ENCODE measurements around the gene ARL4C.
A peak's percentile ranks its signal among the peaks of the same experiment; 100 is the strongest.

Gene ARL4C, protein sequence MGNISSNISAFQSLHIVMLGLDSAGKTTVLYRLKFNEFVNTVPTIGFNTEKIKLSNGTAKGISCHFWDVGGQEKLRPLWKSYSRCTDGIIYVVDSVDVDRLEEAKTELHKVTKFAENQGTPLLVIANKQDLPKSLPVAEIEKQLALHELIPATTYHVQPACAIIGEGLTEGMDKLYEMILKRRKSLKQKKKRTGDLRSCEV

DNA sequence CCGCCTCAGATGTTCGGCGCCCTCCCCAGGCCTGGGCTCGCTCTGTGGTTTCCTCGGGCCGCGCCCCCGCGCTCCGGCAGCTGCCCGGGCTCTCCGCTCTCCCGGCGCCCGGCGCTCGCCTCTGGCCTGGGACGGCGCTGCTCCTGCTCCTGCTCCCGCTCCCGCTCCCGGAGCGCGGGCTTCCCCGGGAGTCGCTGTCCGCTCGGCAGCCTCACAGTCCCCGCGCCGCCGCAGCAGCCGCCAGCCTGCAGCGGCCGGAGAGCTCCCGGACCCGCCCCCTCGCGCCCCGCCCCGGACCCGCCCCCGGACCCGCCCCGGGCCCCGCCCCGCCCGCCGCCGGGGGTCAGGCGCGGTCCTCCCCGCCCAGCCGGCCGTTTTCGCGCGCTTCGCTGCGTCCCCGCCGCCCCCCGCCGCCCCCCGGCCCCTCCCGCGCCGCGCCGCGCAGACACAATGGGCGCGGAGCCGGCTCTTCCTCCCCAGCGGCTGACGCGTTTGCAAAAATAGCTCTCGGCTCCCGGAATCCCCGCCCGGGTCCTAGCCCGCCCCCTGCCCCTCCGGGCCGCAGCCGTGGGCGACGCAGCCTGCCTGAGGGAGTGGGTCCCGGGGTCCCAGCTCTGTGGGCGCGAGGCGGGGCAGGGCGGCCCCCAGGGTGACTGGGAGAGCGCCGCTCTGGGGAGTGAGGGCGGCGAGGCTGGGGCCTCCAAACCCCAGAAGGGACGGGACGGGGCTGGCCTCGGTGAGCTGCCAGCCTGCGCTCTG lies at the start of gene ARL4C:
Gene ARL4C (minus strand): TSS at position 247 of the 759 bp plus-strand sequence. CDS start 495 bp downstream, outside the sequence.
- peak; percentile 74 to 80 for DNase-seq

DNA sequence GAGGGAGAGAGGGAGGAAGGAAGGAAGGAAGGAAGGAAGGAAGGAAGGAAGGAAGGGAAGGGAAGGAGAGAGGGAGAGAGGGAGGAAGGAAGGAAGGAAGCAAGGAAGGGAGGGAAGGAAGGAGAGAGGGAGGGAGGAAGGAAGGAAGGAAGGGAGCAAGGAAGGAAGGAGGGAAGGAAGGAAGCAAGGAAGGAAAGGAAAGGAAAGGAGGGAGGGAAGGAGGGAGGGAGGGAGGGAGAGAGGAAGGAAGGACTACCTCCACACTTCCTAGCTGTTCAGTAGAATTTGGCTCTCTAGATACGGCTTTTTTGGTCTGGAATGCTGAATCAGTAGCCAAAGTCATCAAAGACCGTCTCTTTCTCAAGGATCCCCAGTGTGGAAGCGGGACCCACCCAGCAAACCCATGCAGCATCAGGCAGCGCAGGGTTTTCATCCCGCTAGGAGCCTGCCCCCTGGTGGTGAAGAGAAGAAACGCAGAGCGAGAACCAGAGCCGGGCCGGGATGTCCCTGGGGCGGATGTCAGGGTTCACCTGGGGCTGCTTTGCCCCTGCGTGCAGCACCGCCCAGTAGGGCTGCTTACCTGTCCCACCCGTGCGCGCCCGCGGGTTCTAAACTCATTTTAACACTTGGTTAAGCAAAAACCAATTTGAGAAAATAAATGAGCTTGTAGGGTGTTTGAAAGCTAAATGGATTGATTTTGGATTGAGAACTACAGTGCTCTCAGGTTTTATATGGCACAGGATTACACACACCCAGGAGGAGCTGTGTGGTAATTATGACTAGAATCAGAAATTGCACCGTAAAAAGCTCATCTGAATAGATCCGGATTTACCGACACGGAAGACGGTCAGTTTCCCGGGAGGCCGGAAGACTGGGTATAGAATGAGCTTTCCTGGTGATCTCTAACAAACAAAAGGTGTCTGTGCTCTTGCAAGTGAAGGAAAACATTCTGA lies 48.1 kb upstream of the ARL4C start:
- peak; percentile 79 for DNase-seq

DNA sequence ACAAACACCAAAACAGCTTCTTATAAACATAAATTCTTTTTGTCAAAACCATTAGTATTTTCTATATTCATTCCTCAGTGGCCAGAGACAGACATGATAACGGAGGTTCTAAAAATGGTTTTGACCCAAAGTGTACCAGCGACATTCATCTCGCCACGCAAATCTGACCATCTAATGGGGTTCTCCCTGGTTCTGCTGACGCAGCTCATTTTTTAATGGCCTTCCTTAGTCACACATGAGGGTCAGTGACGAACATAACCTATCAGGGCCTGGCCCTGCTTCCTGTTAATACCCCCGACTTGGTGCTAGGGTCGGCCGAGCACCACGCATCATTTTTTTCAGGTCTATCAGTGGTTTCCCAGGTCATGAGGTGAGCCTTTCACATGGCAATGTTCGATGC lies 45.9 kb upstream of the ARL4C start:
- DNase-seq, result no peak

DNA sequence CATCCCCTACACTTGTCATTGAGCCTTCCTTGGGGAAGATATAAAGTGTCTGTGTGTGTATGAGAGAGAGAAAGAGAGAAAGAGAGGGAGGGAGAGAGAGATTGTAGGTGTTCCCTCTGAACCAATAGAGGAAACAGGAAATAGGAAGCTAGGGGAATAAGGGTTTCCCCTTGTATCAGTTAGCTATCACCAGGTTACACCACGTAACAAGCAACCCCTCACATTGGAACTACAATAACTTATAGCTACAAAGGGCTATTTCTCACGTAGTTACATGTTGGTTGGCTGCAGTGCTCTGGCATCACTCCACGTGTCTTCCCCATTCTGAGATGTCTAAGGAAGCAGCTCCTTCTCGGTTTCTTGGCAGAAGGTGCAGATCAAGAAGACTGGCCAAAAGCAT lies 41.0 kb upstream of the ARL4C start:
- DNase-seq, result no peak

DNA sequence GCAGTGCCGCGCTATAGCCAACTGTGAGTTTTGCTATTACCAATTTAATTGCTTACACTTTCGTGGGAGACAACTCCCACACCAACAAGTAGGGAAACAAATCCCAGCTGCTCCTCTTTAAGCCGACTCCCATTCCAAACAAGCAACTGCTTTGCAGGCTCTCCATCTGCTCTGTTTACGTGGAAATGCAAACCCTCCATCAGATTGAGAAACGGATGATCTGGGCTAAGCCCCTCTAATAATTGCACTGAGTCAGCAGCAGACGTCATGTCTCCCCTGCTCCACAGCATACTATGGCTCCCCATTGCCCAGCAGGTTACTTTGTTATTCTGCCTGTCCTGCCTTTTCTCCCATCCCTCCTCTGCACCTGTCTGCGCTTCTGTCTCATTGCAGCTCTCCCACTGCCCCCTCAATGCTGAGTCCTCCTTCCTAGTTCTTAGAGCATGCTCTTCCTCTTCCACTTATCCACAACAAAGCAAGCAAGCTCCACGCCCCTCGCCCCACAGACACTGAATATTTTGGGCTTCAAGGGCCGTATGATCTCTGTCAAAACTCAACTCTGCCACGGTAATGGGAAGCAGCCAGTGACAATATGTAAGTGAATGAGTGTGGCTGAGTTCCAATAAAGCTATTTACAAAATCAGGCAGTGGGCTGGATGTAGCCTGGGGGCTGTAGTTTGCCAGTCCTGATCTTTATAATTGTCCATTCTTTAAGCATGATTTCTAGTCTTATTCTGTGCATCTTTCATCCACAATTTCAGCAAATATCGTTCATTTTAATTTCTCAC lies 39.5 kb upstream of the ARL4C start:
- peak; percentile 70 to 84 for DNase-seq

DNA sequence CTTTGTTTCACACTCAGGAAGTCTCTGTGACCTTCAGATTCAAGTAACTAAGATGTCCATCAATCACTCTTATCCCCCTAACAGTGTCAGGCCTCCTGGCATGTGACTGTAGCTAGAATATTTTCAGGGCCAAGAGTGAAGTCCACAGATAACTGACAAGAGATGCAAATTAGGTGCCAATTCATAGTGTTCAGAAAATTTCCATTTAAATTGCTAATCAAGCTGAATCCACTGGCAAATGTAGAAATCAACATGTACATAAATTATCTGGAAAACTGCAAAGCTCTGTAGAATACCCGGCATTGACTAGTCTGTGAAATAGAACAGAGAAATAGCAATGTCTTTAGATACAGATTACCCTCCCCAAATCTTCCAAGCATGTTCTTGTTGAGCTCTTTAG lies 38.6 kb upstream of the ARL4C start:
- DNase-seq, result no peak

DNA sequence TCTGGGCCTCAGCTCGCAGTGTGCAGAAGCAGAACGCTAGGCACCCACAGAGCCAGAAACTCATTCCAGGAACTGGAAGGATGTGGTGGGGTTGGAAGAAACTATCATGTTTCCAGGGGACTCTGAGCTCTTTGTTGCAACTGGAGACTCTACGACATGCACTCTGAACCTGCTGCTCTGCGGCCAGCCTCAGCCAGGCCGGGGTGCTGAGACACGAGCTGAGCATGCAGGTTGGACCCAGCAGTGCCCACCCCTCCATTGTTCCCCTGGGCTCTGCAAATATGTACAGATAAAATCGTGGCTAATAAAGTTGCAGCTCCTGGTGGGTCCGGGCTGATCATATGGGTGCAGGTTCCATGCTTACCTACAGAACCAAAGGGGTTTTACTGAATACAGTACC lies 37.6 kb upstream of the ARL4C start:
- DNase-seq, result no peak

DNA sequence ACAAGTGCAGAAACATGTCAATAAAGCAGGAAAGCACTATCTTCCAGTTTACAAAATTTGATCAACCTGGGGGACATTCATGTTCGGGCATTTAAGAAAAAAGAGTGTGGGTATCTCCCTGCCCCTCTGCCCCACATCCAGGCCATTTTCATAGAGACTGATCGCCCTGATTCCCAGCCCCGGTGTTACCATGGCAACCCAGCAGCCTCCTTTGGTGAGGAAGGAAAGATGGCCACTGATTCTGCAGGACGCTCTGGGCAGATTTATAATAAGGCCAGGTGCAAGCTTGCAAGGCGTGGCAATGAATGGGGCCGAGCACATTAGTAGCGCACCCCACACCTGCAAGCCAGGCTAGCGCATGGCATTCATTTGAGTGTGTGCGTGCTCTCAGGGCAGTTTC lies 36.7 kb upstream of the ARL4C start:
- DNase-seq, result peak; percentile 12 to 55

DNA sequence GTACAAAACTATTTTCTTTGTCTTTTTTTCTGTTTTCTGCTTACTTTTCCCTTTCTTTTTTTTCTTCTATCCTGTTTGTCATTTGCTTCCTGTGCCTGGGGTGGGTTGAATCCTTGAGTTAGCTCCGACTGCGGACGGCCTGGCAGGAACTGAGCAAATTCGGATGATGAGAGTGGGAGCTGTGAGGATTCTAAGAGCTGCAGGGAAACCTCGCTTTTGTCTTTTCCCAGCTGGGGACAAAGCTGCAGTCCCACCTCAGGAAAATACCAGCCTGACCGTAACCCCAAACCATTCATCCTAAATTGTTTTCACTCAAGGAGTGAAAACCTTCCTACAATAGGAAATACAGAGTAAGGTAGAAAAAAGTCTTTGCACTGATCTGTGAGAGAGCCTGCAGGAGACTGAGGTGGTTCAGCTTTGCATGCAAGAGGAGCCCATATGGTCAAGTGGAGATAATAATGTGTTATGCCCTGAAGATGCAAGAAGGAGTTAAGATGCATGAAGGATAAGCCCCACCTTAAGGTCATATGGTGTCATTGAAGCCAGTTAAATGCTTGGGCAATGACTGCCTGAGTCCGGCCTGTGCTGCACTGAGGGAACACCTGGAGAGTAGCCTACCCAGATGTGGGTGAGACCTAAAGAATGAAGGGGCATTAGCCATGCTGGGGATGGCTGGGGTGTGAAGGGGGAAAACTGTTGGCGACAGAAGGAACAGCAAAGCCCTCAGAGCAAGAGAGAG lies 31.7 kb upstream of the ARL4C start:
- DNase-seq, result no peak

DNA sequence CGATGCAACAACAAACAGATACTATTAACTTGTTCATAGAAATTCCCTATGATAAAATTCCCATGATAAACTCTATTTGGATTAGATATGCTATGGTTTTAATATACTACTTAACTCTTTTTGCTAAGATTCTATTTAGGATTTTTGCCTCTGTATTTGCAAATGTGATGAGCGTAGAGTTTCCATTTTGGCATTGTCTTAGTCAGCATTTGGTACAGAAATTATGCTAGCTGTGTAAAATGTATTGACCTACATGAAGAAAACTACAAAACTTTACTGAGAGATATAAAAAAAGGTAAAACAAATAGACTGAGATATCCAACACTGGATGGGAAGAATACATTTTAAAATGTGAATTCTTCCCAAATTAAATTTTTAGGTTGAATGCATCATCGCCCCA lies 29.8 kb upstream of the ARL4C start:
- DNase-seq, result no peak

DNA sequence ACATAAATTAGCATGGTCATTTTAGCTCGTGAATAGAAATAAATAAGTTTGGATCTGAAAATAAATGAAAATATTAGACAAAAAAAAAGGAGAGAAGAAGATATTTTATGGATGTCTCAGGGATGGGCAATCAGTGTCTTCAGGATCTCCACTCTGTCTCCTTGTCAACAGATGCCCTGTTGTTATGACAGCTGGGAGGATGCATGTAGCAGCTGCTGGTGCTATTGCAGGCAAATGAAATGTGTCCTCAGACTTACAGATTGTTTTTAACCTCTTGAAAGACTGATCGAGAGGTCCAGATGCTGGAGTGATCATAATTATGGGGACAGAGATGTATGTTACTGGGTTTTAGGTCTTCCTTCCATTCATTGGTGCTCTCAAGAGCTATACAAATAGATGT lies 24.7 kb upstream of the ARL4C start:
- no peak for DNase-seq

DNA sequence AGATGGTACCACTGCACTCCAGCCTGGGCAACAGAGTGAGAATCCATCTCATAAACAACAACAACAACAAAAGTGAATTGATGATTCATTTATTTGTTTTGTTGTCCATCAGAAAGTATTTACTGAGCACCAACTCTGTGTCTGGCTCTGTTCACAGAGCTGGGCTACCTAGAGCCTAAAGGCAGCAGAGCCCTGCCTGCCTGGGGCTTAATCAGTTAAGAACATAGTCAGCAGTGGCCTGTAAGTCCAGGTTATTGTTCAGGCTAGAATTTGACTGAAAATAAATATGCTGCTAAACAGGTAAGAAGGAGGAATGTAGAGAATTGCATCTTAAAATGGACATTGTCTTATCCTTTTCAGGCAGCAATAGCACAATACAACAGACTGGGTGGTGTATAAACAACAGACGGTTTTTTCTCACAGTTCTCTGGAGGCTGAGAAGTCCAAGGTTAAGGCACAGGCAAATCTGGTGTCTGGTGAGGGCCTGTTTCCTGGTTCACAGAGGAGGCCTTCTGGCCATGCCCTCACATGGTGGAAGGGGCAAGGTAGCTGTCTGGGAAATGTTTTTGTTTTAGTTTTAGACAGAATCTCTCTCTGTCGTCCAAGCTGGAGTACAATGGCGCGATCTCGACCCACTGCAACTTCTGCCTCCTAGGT lies 22.2 kb upstream of the ARL4C start:
- DNase-seq, result no peak

DNA sequence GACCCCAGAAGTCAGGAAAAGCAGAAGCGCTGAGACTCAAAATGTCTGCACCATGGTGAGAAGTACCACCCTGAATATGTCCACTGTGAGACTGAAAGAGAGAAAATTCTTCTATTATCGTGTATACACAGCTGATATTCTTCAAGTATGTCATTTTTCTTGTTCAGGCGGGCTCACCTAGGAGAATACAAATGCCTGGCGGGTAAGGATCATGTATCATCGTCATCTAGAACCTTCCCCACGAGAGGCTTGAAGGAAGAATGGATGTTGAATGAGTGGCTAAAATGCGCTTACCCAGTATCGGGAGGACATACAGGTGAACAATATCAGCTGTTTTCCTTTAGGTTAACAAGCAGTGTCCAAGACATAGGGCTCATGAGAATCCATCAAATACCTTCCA lies 21.1 kb upstream of the ARL4C start:
- no peak for DNase-seq

DNA sequence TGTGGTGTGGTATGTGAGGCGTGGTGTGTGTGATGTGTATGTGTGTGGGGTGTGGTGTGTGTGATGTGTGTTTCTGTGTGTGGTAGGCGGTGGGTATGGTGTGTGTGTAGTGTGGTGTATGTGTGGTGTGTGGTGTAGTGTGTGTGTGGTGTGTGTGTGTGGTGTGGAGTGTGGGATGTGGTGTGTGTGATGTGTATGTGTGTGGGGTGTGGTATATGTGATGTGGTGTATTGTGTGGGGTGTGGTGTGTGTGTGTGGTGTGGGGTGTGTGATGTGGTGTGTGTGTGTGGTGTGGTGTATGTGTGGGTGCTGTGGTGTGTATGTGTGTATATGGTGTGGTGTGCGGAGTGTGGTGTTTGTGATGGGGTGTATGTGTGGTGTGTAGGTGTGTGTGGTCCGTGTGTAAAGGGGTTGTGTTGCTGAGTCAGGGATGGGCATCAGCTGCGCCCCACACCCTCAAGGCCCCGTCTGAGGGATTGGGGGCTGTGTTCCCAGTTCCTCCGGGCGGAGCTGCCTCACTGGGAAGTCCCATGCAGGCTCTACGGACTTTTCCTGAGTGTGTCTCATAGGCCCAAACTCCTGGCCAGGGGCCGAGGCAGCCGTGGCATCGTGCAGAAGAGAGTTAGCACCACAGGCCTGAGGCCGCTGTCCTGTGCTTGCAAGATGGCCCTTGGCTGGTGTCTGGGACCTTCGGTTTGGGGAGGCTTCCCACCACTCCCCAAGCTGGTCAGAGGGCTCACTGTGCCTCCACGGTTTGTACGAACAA lies 18.2 kb upstream of the ARL4C start:
- no peak for DNase-seq

DNA sequence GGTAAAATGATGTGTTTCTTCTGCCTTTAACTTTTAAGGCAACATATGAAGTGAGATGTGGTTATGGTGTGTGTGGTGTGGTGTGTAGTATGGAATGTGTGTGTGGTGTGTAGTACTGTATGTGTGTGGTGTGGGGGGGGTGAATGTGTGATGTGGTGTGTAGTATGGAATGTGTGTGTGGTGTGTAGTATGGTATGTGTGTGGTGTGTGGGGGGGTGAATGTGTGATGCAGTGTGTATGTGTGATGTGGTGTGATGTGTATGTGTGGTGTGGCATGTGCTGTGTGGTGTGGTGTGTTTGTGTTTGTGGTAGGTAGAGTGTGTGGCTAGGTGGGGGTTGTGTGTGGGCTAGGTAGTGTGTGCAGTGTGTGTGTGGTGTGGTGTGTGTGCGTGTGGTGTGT lies 17.2 kb upstream of the ARL4C start:
- DNase-seq, result no peak

DNA sequence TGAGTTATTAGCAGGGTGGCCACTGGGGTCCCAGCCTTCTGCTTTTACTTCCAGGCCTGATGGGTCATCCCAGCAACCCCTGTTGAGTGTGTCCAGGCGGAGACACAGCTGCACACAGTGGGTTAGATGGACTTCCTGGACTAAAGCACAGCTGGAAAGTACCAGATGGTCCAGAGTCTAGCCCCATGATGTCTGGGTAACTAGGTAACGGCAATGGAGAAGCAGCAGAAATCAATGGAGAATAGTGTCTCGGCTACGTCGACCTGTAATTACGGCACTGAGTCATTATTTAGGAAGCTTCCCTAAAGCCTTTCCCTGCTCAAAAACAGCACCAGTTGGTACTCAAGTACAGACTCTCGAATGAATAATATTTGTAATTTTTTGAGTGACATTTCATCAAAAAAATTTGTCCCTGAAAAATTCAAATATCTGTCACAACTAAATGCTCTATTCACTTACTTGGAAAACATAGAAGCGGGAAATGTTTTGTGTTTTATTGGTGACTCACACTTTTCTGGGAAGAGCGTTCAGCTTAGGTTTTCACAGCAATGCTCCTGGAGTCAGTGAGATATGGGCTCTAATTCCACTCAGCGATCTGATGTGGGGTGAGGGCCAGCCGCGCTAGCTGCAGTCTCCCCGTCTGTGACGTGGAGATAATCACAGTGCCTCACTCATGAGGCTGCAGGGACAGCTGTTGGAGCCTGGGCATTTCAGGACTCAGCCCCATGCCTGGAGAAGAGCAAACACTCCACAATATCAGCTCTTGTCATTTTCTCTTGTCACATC lies 16.2 kb upstream of the ARL4C start:
- peak; percentile 69 to 90 for DNase-seq

DNA sequence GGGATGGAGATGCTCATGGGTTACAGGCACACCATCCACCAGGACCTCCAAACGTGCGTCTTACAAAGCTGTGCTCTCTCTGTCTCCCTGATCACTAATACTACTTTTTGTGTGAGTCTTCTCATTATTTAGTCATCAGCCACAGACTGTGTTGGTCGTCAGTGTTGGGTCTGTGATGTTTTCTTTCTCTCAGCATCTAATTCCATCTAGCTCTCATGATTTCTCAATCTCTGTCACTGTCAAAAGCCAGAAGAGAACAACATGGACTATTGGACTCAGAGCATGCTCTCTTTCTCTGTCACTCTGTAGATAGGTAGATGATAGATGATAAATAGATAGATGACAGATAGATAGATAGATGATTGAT lies 6.0 kb upstream of the ARL4C start:
- DNase-seq, result no peak

DNA sequence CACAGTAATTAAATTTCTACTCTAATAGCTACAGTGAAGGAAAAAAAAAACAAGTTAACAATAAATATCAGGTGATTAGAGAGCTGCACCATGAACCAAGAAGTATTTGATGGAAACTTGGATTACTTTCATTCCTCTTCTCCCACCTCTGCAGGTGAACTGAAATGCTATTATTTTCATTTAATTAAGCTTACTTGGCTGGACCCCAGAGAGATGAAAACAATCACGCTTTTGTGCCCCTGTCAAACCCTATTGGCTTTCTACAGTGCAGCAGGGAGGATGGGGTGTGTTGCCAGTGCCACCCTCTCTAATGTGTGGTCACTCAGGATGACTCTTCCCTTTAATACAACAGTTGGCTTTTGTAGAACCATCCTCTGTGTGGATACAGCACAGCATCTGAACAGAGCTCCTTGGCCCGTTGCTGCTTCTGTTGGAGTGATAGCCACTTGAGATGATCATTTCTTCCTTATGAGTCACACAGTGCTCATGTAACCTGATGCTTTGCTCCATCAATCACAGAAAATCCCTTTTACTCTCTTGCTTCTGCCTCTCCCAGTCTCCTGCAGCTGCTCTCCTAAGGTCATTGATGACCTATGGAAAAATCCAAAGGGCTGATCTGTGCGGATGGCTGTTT lies 5.5 kb upstream of the ARL4C start:
- peak in 1 of 2 experiments; percentile 39 for DNase-seq

DNA sequence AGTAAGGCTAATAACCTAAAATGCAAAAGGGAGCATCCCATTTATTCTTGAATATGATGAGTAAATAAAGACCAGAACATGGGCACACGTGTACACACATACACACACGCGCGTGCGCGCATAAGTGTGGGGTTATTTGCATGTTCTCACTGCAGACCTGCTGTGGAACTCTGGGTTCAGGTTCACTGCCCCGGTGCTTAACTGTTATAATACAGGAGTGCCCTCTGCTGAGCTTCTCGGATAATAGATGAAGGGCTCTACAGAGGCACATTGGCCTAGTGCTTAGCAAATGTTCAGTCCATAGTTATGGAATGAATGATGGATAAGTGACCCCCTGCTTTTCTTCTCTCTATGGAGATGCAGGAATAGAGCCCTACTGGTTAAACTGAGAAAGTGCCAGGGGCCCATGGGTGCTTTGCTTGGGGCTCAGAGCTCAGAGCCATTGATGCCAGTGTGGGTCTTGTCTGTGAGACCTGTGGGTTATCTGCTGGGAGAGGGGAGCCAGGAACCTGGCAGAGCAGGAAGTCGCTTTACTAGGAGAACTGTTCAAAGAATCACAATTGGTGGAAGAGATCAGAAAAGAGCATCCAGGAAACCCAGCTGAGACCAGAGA lies 3.6 kb upstream of the ARL4C start:
- peak; percentile 36 to 70 for DNase-seq

Data from NCI-H2081 (cell line).